Neural cell (in vitro differentiated cells): Measurements from ENCODE around the gene DOHH.

Experiments used
- CTCF ChIP-seq: fragments of 450-650 bp; IDR thresholded peaks from 2 replicates; pipeline ENCODE4 v1.5.1; 2014; ENCODE audit warnings: antibody characterized with exemption, mild to moderate bottlenecking, moderate library complexity; ENCODE audit not compliant: poor library complexity, severe bottlenecking
- EP300 ChIP-seq: fragments of 450-650 bp; conservative IDR thresholded peaks from 2 replicates; pipeline ENCODE4 v1.6.1; 2014; ENCODE audit warnings: antibody characterized with exemption, mild to moderate bottlenecking, moderate library complexity; ENCODE audit not compliant: poor library complexity, severe bottlenecking
- EZH2 ChIP-seq: fragments of 200-600, 300-800 bp; shearing (Covaris generic), sonication (generic); IDR thresholded peaks from 2 replicates; pipeline ENCODE4 v1.6.1; 2014; ENCODE audit warnings: antibody characterized with exemption, low read length, borderline replicate concordance, mild to moderate bottlenecking; ENCODE audit not compliant: insufficient read depth, poor library complexity, severe bottlenecking
- POLR2AphosphoS5 ChIP-seq: IDR thresholded peaks from 2 replicates; pipeline ENCODE4 v1.6.1; 2012
- RAD21 ChIP-seq: fragments of 450-650 bp; conservative IDR thresholded peaks from 2 replicates; pipeline ENCODE4 v1.6.1; 2014; ENCODE audit warnings: antibody characterized with exemption, mild to moderate bottlenecking, moderate library complexity
- REST ChIP-seq: IDR thresholded peaks from 2 replicates; pipeline ENCODE4 v1.6.1; 2012; ENCODE audit warnings: borderline replicate concordance

GRCh38 chr19:3516675-3517207, 16.3 kb upstream of the DOHH start:
- TF ChIP-seq CTCF (no peak), EZH2 (no peak), REST (no peak), RAD21 (no peak), POLR2AphosphoS5 (no peak), EP300 (no peak)
